Endodermal cell (in vitro differentiated cells): ENCODE results near the gene MRTFB. TPM values are rescaled to one million over a fixed set of nuclear protein-coding genes. Genes with fewer than 3 reads are reported as not detected.

Experiments
- DNase-seq: peaks from one replicate; pipeline ENCODE4 v3.0.0-alpha.2; 2017
- H3K27ac ChIP-seq: 2 replicates; pipeline ENCODE4 v1.5.1; 2013; ENCODE audit warnings: mild to moderate bottlenecking, low read depth, low read length, moderate library complexity
- H3K27me3 ChIP-seq: 2 replicates; pipeline ENCODE4 v1.6.1; 2013; ENCODE audit warnings: mild to moderate bottlenecking, low read length, moderate library complexity; ENCODE audit not compliant: insufficient read depth, control insufficient read depth, poor library complexity, severe bottlenecking
- H3K36me3 ChIP-seq: 2 replicates; pipeline ENCODE4 v1.7.0; 2013; ENCODE audit warnings: mild to moderate bottlenecking, low read length, moderate library complexity; ENCODE audit not compliant: control insufficient read depth, insufficient read depth
- H3K4me1 ChIP-seq: one replicate; pipeline ENCODE4 v1.7.0; 2013; ENCODE audit warnings: low read length; ENCODE audit not compliant: control insufficient read depth, insufficient read depth
- H3K4me3 ChIP-seq: 2 replicates; pipeline ENCODE4 v1.5.1; 2013; ENCODE audit warnings: mild to moderate bottlenecking, low read length, moderate library complexity
- H3K9ac ChIP-seq: 2 replicates; pipeline ENCODE4 v1.6.1; 2013; ENCODE audit warnings: mild to moderate bottlenecking, low read length, moderate library complexity; ENCODE audit not compliant: poor library complexity, severe bottlenecking; ENCODE audit errors: extremely low read depth
- H3K9me3 ChIP-seq: 2 replicates; pipeline ENCODE4 v1.6.1; 2013; ENCODE audit warnings: mild to moderate bottlenecking, low read length, moderate library complexity; ENCODE audit not compliant: control insufficient read depth
- H3K27ac Mint-ChIP-seq: 2 replicates; pipeline ENCODE4 v1.8.0; 2020; ENCODE audit warnings: mixed read lengths
- H3K27me3 Mint-ChIP-seq: 2 replicates; pipeline ENCODE4 v1.8.0; 2021; ENCODE audit warnings: mild to moderate bottlenecking, mixed read lengths; ENCODE audit not compliant: insufficient read depth
- H3K36me3 Mint-ChIP-seq: 2 replicates; pipeline ENCODE4 v1.8.0; 2020; ENCODE audit warnings: low read depth, mixed read lengths
- H3K4me1 Mint-ChIP-seq: 2 replicates; pipeline ENCODE4 v1.8.0; 2020; ENCODE audit warnings: mixed read lengths
- H3K4me3 Mint-ChIP-seq: 2 replicates; pipeline ENCODE4 v1.8.0; 2020; ENCODE audit warnings: mild to moderate bottlenecking, moderate library complexity, mixed read lengths
- H3K9me3 Mint-ChIP-seq: 2 replicates; pipeline ENCODE4 v1.8.0; 2020; ENCODE audit warnings: mild to moderate bottlenecking, mixed read lengths
- WGBS, 2 experiments: methylation state at CpG; one replicate each; pipeline versions ENCODE4 v1.1.5 to v1.1.7; 2013; ENCODE audit warnings: missing lambda C conversion rate in 2 of 2, mixed read lengths in 1 of 2; ENCODE audit not compliant: insufficient coverage in 1 of 2, insufficient read length in 1 of 2; 5-methylcytosine and 5-hydroxymethylcytosine counted together
- total RNA-seq, 2 donors: library from RNA; stranded (reverse); fragmentation: NEBNext Ultra II Directional in 1 of 2; extraction: Animal tissue kit (Norgen Biotek cat#: 25700) in 1 of 2; gene quantifications; 2 replicates in 1 of 2; 3 replicates in 1 of 2; pipeline ENCODE4 v1.2.1, GENCODE V29; 2021
- TF ChIP-seq, protein P1 (sequence below): fragments of 200-600 bp; sonication (generic); conservative IDR thresholded peaks from 2 replicates; pipeline ENCODE4 v1.5.0; 2021; ENCODE audit warnings: antibody characterized with exemption, mild to moderate bottlenecking

Gene MRTFB
- total RNA-seq, 2 donors from 2014 or later: 49.4 to 58.6 TPM

DNA sequence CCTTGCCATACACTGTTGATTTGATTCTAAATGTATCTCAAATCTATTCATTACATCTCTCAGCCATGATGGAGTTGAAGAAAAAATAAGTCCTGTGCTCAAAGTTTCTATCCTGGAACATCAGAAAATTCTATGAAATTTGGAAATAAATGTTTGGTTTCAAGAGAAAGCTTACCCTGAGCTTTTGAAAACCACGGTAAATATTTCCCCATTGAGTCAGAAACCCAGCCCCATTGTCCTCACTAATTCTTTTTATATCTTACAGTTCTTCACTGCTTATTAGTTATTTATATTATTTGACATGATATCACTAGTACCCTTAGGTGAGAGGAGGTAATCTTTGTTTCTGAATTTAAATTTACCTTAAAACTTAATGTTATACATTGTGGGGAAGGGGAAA, 128.5 kb downstream of the MRTFB start:
- no peaks in the 10 kb centered on the region for H3K27me3 Mint-ChIP-seq
- H3K4me1 Mint-ChIP-seq: peaks cover 14% of the 10 kb centered on the region
- Histone ChIP-seq H3K4me1 (no peaks in the 10 kb centered on the region), H3K27me3 (no peaks in the 10 kb centered on the region), H3K36me3 (peaks cover 3% of the 10 kb centered on the region), H3K9ac (no peak overlapping the region), H3K9me3 (no peaks in the 10 kb centered on the region), H3K4me3 (no peak overlapping the region), H3K27ac (no peak overlapping the region)
- H3K4me3 Mint-ChIP-seq: no peak overlapping the region
- DNase-seq: no peak
- TF ChIP-seq, protein P1, sequence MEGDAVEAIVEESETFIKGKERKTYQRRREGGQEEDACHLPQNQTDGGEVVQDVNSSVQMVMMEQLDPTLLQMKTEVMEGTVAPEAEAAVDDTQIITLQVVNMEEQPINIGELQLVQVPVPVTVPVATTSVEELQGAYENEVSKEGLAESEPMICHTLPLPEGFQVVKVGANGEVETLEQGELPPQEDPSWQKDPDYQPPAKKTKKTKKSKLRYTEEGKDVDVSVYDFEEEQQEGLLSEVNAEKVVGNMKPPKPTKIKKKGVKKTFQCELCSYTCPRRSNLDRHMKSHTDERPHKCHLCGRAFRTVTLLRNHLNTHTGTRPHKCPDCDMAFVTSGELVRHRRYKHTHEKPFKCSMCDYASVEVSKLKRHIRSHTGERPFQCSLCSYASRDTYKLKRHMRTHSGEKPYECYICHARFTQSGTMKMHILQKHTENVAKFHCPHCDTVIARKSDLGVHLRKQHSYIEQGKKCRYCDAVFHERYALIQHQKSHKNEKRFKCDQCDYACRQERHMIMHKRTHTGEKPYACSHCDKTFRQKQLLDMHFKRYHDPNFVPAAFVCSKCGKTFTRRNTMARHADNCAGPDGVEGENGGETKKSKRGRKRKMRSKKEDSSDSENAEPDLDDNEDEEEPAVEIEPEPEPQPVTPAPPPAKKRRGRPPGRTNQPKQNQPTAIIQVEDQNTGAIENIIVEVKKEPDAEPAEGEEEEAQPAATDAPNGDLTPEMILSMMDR: no peak
- H3K36me3 Mint-ChIP-seq: no peaks in the 10 kb centered on the region
- H3K27ac Mint-ChIP-seq: no peak overlapping the region
- no CpG with 5 or more reads among the region's 1 CpG for WGBS, 2 experiments
- H3K9me3 Mint-ChIP-seq: no peaks in the 10 kb centered on the region

DNA sequence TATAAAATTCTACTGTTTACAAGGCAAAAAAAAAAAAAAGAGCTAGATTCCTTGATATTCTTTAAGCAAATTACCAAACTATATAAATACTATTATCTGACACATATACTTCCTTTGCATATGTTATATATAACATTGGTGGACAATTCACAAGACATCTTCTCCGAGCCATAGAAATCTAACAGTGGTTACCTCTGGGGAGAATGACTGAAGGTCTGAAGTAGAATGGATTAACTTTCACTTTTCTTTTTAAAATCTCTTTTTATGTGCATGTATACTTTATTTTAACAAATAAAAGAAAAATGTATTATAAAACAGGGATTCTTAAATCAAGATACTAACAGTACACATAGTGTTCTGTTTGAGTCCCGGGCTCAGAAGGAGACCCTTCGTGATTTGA, 131.0 kb downstream of the MRTFB start:
- WGBS, 2 experiments: 100% methylated on average over 2 of the region's 3 CpGs; no CpG with 5 or more reads in 1 of the 2 experiments

DNA sequence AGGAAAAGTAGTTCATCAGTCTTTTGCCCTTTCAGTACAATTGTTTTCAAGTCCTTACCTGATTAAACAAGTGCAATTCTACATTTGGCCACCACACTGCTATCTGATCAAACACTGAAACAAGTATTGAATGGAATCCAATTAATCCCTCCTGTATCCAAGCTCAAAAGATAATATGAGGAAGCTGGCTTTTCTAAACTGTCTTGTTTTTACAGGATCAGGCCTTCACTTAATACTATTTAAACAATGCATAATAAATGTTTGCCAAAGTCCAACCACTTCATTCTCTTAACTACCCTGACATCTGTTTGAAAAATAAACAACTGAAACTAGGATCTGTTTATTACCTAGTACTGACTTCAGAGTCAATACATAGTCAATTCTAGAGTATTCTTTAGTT, 131.6 kb downstream of the MRTFB start:
- H3K4me1 Mint-ChIP-seq: peaks cover 14% of the 10 kb centered on the region
- H3K36me3 Mint-ChIP-seq: no peaks in the 10 kb centered on the region
- H3K4me3 Mint-ChIP-seq: no peak overlapping the region
- TF ChIP-seq, protein P1: peak; percentile 65
- H3K27me3 ChIP-seq: no peaks in the 10 kb centered on the region
- no peak overlapping the region for H3K9ac ChIP-seq
- H3K4me1 ChIP-seq: no peaks in the 10 kb centered on the region
- H3K9me3 ChIP-seq: no peaks in the 10 kb centered on the region
- no peaks in the 10 kb centered on the region for H3K27me3 Mint-ChIP-seq
- no peaks in the 10 kb centered on the region for H3K9me3 Mint-ChIP-seq
- no peak overlapping the region for H3K27ac ChIP-seq
- no peaks in the 10 kb centered on the region for H3K36me3 ChIP-seq
- no peak overlapping the region for H3K4me3 ChIP-seq
- no peak for DNase-seq
- no peak overlapping the region for H3K27ac Mint-ChIP-seq

More for the DNA sequence above, 131.0 kb downstream of the MRTFB start:
- TF ChIP-seq, protein P1: no peak
- no peaks in the 10 kb centered on the region for H3K27me3 ChIP-seq
- no peak overlapping the region for H3K9ac ChIP-seq
- DNase-seq: no peak
- no peaks in the 10 kb centered on the region for H3K9me3 ChIP-seq
- H3K27ac Mint-ChIP-seq: no peak overlapping the region
- H3K4me3 ChIP-seq: no peak overlapping the region
- H3K4me1 ChIP-seq: no peaks in the 10 kb centered on the region
- H3K27me3 Mint-ChIP-seq: no peaks in the 10 kb centered on the region
- H3K9me3 Mint-ChIP-seq: no peaks in the 10 kb centered on the region
- H3K4me3 Mint-ChIP-seq: no peak overlapping the region
- no peaks in the 10 kb centered on the region for H3K36me3 Mint-ChIP-seq
- H3K4me1 Mint-ChIP-seq: peaks cover 14% of the 10 kb centered on the region
- H3K36me3 ChIP-seq: no peaks in the 10 kb centered on the region
- no peak overlapping the region for H3K27ac ChIP-seq
